Measurements from ENCODE around the gene CLDN14.

The CLDN14 gene

GRCh38 chr21:36460866-36461265 lies 19.1 kb downstream of the CLDN14 start:
- Histone ChIP-seq H3K27me3 (ENCODE audit: control insufficient read depth, insufficient read depth, low read length) (no peaks in the 10 kb centered on the region), H2AFZ (no peak overlapping the region), H3K9me3 (ENCODE audit: control insufficient read depth, low read length) (no peaks in the 10 kb centered on the region), H3K4me1 (no peaks in the 10 kb centered on the region), H3K4me2 (ENCODE audit: low read length) (no peak overlapping the region), H3K4me3 (ENCODE audit: low read depth, low read length) (no peak overlapping the region), H3K36me3 (ENCODE audit: control insufficient read depth, insufficient read depth, low read length) (no peaks in the 10 kb centered on the region), H3K79me2 (no peaks in the 10 kb centered on the region), H3K27ac (no peak overlapping the region), H3K9ac (no peak overlapping the region)
- no peak for TF ChIP-seq CTCF (IDR thresholded peaks at IDR 0.05)

GRCh38 chr21:36459098-36459497 lies 20.8 kb downstream of the CLDN14 start:
- H3K27me3 ChIP-seq (ENCODE audit: control insufficient read depth, insufficient read depth, low read length): no peaks in the 10 kb centered on the region
- no peak overlapping the region for H3K27ac ChIP-seq
- no peak for TF ChIP-seq CTCF (IDR thresholded peaks at IDR 0.05)
- H3K9me3 ChIP-seq (ENCODE audit: control insufficient read depth, low read length): no peaks in the 10 kb centered on the region
- H3K36me3 ChIP-seq (ENCODE audit: control insufficient read depth, insufficient read depth, low read length): no peaks in the 10 kb centered on the region
- H2AFZ ChIP-seq: no peak overlapping the region
- H3K4me2 ChIP-seq (ENCODE audit: low read length): no peak overlapping the region
- H3K4me3 ChIP-seq (ENCODE audit: low read depth, low read length): no peak overlapping the region
- no peak overlapping the region for H3K9ac ChIP-seq
- no peaks in the 10 kb centered on the region for H3K4me1 ChIP-seq
- no peaks in the 10 kb centered on the region for H3K79me2 ChIP-seq

GRCh38 chr21:36456729-36457414 lies 23.1 kb downstream of the CLDN14 start:
- Histone ChIP-seq H3K9ac (no peak overlapping the region), H3K27ac (no peak overlapping the region), H3K4me1 (no peaks in the 10 kb centered on the region), H3K9me3 (ENCODE audit: control insufficient read depth, low read length) (no peaks in the 10 kb centered on the region), H3K27me3 (ENCODE audit: control insufficient read depth, insufficient read depth, low read length) (no peaks in the 10 kb centered on the region), H2AFZ (no peak overlapping the region), H3K79me2 (no peaks in the 10 kb centered on the region), H3K4me3 (ENCODE audit: low read depth, low read length) (no peak overlapping the region), H3K36me3 (ENCODE audit: control insufficient read depth, insufficient read depth, low read length) (no peaks in the 10 kb centered on the region), H3K4me2 (ENCODE audit: low read length) (no peak overlapping the region)
- no peak for TF ChIP-seq CTCF (IDR thresholded peaks at IDR 0.05)

DNA sequence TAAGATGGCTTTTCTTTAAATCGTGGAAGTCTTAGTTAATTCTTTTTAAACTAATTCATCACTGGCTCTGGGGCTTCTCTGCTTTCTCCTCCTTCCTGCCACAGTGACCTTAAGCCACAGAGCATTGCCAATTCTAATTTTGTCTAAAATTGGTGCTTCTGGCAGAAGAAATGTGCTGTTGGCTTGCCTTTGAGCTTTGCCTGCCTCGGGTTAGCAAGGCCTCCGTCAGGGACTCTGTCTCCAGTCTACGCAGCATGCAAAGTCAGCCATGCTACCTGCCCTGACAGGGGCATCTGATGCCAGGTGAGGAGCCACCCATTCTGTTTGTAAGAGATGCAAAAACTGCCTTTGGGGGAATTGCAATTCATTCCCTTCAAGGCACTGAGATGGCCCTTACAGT lies 25.2 kb downstream of the CLDN14 start:
- Histone ChIP-seq H3K4me2 (ENCODE audit: low read length) (no peak overlapping the region), H3K27ac (no peak overlapping the region), H3K9me3 (ENCODE audit: control insufficient read depth, low read length) (no peaks in the 10 kb centered on the region), H3K4me3 (ENCODE audit: low read depth, low read length) (no peak overlapping the region), H2AFZ (no peak overlapping the region), H3K27me3 (ENCODE audit: control insufficient read depth, insufficient read depth, low read length) (no peaks in the 10 kb centered on the region), H3K79me2 (no peaks in the 10 kb centered on the region), H3K36me3 (ENCODE audit: control insufficient read depth, insufficient read depth, low read length) (no peaks in the 10 kb centered on the region), H3K4me1 (no peaks in the 10 kb centered on the region), H3K9ac (no peak overlapping the region)
- TF ChIP-seq CTCF (IDR thresholded peaks at IDR 0.05): no peak

- Histone ChIP-seq H3K79me2 (no peaks in the 10 kb centered on the region), H3K4me2 (ENCODE audit: low read length) (no peak overlapping the region), H3K27ac (no peak overlapping the region), H3K9ac (no peak overlapping the region), H3K4me3 (ENCODE audit: low read depth, low read length) (no peak overlapping the region), H3K27me3 (ENCODE audit: control insufficient read depth, insufficient read depth, low read length) (no peaks in the 10 kb centered on the region), H3K9me3 (ENCODE audit: control insufficient read depth, low read length) (no peaks in the 10 kb centered on the region), H3K4me1 (no peaks in the 10 kb centered on the region), H2AFZ (no peak overlapping the region), H3K36me3 (ENCODE audit: control insufficient read depth, insufficient read depth, low read length) (no peaks in the 10 kb centered on the region)
- TF ChIP-seq CTCF (IDR thresholded peaks at IDR 0.05): no peak
Measured at GRCh38 chr21:36454093-36454531, 25.8 kb downstream of the CLDN14 start.
